ENCODE data around the gene RAB9B. TPM values are rescaled to one million over a fixed set of nuclear protein-coding genes. Genes with fewer than 3 reads are reported as not detected.
"Not testable (repeated sequence)": the region's sequence is repeated elsewhere in the genome, so short reads cannot be mapped to it uniquely, and the experiment has no call there.

The RAB9B gene, protein sequence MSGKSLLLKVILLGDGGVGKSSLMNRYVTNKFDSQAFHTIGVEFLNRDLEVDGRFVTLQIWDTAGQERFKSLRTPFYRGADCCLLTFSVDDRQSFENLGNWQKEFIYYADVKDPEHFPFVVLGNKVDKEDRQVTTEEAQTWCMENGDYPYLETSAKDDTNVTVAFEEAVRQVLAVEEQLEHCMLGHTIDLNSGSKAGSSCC
- 4.8 TPM for total RNA-seq

DNA sequence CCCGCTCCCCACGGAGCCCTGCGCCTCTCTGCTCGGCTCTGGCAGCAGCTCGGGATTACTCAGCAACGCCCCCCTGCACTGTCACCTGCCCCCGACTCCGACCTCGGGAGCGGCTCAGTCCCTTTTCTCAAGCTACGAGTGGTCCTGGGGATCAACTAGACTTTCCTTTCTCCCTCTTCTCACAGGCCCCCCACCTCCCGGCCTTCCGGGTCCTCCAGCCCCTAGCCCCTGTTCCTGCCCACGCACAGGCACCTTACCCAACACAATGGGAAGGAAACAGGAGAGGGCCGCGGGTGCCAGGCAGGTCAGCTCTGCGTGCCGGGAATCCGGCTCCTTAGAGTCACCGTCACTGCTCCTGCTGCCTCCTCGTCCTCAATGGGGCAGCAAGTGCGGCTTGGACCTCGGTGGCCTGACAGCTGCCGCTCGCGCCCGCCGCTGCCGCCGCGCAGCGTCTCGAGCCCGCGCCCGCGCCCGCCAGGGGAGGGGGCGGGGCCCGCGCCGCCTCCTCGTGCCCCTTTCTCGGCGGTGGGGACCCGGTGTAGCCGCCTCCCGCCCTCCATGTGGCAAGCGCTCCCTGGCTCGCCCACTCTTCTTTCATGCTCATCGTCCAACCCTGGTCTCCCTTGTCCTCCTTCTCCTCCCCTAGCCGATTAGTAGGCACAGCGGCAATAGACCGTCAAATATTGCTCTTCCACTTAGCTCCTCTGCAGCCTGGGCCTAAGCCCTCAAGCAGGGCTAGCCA lies at the start of gene RAB9B:
TSS of gene RAB9B (minus strand) at position 455 of the 742 bp plus-strand sequence. CDS start 6,473 bp downstream, outside the sequence.
- peak; percentile 0 for DNase-seq

- no peak for DNase-seq
Observed at GRCh38 chrX:103879339-103879738, 47.3 kb upstream of the RAB9B start.

- no peak for DNase-seq
Observed at GRCh38 chrX:103878466-103879122, 46.5 kb upstream of the RAB9B start.

DNA sequence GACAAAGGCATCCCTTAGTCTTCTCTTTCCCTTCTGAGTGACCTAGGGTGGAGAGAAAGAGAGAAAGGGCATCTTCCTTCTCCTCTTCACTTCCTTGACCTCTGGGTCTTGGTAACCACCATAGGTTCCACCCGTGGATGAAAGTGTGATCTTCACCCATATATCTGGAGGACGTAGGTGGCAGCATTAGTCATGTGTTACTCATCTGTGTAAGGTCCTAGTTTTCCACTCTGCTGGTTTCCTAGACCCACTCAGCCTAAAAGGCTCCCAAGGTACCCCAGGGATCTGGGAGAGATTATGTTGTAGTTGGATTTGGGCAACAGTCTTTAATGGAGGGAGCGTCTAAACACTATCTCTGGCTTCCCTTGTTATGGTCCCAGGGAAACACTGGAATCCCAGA lies 45.5 kb upstream of the RAB9B start:
- DNase-seq = no peak

DNA sequence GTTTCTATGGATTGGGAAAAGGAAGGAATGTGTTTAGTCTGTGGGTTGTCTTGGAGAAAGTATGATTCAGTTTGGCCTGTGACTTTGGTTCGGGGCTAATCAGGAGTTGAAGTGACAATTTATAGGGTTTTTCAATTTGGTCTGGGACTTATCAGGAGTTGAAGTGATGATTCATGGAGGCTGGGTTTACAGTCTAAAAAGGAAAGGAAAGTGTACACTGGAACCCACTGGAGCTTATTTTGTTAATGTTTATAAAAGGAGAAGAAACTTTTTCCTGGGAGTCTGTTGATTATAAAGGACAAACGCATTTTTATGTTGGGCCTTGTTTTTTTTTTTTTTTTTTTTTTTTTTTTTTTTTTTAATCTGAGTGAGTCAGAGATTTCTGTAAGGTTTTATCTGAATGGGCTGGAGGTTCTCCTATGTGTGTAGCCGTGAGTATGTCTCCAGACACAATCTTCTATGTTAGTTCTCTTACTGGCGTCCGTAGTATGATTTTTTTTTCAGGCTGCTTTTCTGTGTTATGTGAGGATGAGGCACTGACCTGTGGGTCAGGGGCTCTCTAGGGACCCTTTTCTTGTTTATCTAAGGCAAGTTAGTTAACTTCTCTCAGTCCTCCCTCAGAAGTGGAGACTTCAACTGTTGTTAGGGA lies 33.0 kb upstream of the RAB9B start:
- no peak for DNase-seq

DNA sequence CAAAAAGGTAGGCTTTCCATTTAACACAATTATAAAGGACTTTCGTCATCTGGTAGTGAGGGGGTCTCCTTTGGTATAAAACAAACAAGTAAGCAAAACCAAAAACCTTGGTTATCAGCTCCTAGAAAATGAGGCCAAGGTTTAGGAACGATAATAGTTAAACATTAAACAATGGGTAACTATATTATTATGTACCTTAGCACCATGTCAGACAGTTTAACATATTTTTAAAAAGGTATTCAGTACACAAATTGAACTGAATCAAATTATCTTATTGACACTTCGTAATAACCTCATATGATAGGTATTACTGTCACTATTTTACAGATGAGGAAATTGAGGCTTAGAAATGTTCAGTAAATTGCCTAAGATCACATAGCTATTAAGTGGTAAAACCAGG lies 32.1 kb upstream of the RAB9B start:
- DNase-seq = no peak

DNA sequence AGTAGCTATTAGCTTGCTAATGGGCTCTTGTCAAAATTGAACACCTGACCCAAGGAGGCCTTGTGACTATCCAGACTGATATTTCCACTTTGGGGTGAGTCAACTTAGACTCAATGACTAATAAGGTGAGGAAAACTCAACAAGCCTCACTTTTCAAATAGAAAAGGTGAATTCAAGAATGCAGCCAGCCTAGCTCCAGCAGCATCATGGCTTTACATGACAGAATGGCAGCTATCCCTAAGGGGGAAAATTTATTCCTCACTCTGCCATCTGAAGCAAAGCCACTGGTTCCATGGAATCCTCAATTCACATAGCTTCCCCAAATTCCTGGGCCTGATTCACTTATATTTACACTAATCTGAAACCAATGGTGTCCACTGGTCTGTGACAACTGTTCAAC lies 29.1 kb upstream of the RAB9B start:
- no peak for DNase-seq

- no peak for DNase-seq
Observed at GRCh38 chrX:103849558-103849957, 17.5 kb upstream of the RAB9B start.

GRCh38 chrX:103847174-103847870 lies 15.3 kb upstream of the RAB9B start:
- no peak for DNase-seq

DNA sequence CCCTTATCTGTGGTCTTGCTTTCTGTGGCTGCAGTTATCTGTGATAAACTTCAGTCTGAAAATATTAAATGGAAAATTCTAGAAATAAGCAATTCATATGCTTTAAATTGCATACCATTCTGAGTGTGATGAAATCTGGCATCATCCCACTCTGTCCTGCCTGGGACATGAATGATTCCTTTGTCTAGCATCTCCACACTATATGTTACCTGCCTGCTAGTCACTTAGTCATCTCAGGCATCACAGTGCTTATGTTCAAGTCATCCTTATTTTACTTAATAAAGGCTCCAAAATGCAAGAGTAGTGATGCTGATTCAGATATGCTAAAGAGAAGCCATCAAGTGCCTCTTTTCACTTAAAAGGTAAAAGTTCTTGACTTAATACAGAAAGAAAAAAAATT lies 14.3 kb upstream of the RAB9B start:
- DNase-seq = no peak

GRCh38 chrX:103845165-103845653 lies 13.2 kb upstream of the RAB9B start:
- DNase-seq = peak; percentile 22

DNA sequence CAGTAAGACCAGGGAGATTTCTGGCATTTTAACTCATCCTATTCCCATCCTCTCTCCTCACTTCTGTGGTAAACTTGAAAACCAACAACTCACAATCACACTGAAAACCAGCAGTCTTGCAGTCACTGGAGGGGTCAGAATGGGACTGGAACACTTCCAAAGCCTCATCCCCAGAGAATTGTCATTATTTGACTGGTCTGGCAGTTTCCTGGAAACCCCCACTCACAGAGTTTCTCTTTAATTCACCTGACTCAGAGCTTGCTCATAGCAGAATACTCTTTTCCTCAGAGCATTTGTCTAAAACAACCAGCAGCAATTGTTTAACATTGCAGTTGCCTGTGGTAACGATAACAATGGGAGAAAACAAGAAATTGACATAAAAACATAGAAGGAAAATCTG lies 7.3 kb upstream of the RAB9B start:
- DNase-seq = no peak

- no peak for DNase-seq
Observed at GRCh38 chrX:103831342-103831802, 685 bp downstream of the RAB9B start.

DNA sequence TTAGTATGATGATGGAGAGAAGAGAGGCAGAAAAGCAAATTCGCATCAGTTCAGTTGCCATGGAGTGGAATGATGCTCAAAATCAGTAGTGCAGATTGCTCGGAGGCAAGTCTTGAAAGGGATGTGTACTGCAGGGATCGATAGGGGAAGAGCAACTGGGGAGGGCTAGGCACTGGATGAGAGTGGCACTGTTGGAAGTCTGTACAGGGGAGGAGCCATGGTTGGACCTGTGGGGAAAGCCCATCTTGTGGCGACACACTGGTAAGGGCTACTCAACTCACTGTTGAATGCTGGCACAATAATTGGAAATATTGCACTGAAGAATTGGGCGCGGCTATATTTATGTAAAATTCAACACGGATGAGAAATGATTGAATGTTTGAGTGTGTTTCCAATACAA lies 1.2 kb downstream of the RAB9B start:
- no peak for DNase-seq

GRCh38 chrX:103828529-103828928 lies 3.5 kb downstream of the RAB9B start:
- DNase-seq = no peak

DNA sequence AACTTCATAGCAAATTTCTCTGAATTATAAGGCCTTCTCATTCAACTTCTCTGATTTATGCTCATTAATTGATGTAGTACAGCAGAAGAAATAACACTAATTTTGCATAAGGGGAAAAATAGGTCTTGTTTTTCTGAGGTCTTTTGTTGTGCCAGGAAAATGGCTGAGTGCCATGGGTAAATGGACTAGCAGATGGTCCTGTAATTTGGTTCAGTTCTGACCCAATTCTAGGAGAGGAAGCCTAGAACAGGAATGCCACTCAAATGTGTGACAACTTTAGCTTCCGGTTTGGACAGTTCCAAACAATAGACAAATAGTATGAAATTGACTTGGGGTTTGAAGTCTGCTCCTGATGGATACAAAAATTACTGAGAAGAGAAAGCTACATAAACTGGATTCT lies 6.2 kb downstream of the RAB9B start:
- DNase-seq = no peak

- no peak for DNase-seq
Observed at GRCh38 chrX:103823591-103823990, 8.5 kb downstream of the RAB9B start.

DNA sequence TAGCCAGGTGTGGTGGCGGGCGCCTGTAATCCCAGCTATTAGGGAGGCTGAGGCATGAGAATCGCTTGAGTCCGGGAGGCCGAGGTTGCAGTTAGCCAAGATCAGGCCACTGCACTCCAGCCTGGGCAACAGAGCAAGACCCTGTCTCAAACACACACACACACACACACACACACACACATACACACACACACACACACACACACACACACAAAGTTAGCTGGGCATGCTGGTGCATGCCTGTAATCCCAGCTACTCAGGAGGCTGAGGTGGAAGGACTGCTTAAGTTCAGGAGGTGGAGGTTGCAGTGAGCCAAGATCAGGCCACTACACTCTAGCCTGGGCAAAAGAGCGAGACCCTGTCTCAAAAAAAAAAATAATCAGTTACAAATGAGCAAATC lies 11.3 kb downstream of the RAB9B start:
- not testable (repeated sequence) for DNase-seq

- DNase-seq = peak; percentile 17
Observed at GRCh38 chrX:103818842-103819619, 13.0 kb downstream of the RAB9B start.

- no peak for DNase-seq
Observed at GRCh38 chrX:103817502-103817901, 14.6 kb downstream of the RAB9B start.

- not testable (repeated sequence) for DNase-seq
Observed at GRCh38 chrX:103817101-103817500, 15.0 kb downstream of the RAB9B start.

All from skin of body (tissue), 2 donors.